ENCODE results near the gene VWA5B2. TPM values are rescaled to one million over a fixed set of nuclear protein-coding genes. Genes with fewer than 3 reads are reported as not detected.
A peak's percentile ranks its signal among the peaks of the same experiment; 100 is the strongest.

The VWA5B2 gene
- total and polyA plus RNA-seq, 9 of the 15 experiments (the other 6 are each of a cell fraction or from before 2014, with no cell fraction given), result 0.04 TPM; not detected in 8

DNA sequence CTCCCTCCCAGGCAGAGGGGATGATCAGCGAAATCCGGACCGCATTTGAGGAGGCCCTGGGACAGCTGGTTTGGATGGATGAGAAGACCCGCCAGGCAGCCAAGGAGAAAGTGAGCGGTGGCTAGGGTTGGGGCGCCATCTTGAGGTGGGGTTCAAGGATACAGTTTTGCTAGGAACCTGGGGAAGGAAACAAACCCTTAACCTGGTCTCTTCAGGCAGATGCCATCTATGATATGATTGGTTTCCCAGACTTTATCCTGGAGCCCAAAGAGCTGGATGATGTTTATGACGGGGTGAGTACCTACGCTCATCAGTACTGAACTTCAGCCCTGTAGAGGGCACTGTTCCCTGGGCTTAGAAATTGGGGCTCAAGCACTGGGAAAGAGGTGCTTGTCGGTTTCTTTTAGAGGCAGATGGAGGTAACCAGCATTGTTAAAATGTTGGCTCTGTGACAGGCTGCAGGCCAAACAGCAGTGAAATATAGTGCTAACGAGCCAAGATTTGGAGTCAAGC, 60.1 kb downstream of the VWA5B2 start (continued):
- no peak for TF ChIP-seq KDM5B (IDR thresholded peaks at IDR 0.05; ENCODE audit: insufficient replicate concordance, low read depth, low read length)
- no peak for TF ChIP-seq ZNF143 (CRISPR knock-in tag; IDR thresholded peaks at IDR 0.05)
- peak; percentile 72 for TF ChIP-seq SMC3 (conservative IDR thresholded peaks at IDR 0.05; ENCODE audit: insufficient read depth, low read depth, low read length)
- TF ChIP-seq ZKSCAN3 (CRISPR knock-in tag; IDR thresholded peaks at IDR 0.05), result no peak
- no peak for TF ChIP-seq RCOR1 (IDR thresholded peaks at IDR 0.05; ENCODE audit: borderline replicate concordance in 1 of 2, low read depth in 2 of 2, low read length in 2 of 2)
- no peak for TF ChIP-seq ETS2 (tag; IDR thresholded peaks at IDR 0.05; ENCODE audit: borderline replicate concordance, poor library complexity, severe bottlenecking)
- no peak for TF ChIP-seq SMAD1 (IDR thresholded peaks at IDR 0.05; ENCODE audit: low read depth, low read length, partially characterized antibody)
- TF ChIP-seq, protein P1, sequence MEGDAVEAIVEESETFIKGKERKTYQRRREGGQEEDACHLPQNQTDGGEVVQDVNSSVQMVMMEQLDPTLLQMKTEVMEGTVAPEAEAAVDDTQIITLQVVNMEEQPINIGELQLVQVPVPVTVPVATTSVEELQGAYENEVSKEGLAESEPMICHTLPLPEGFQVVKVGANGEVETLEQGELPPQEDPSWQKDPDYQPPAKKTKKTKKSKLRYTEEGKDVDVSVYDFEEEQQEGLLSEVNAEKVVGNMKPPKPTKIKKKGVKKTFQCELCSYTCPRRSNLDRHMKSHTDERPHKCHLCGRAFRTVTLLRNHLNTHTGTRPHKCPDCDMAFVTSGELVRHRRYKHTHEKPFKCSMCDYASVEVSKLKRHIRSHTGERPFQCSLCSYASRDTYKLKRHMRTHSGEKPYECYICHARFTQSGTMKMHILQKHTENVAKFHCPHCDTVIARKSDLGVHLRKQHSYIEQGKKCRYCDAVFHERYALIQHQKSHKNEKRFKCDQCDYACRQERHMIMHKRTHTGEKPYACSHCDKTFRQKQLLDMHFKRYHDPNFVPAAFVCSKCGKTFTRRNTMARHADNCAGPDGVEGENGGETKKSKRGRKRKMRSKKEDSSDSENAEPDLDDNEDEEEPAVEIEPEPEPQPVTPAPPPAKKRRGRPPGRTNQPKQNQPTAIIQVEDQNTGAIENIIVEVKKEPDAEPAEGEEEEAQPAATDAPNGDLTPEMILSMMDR (IDR thresholded peaks at IDR 0.05 in 2 of 3, conservative IDR thresholded peaks at IDR 0.05 in 1 of 3; ENCODE audit: insufficient read depth in 2 of 3, low read depth in 1 of 3, low read length in 3 of 3), result peak; percentile 84 to 92 (median 84)
- no peak for TF ChIP-seq NFIX (CRISPR knock-in tag; IDR thresholded peaks at IDR 0.05; ENCODE audit: low read depth)
- no peak for TF ChIP-seq DMBX1 (CRISPR knock-in tag; IDR thresholded peaks at IDR 0.05; ENCODE audit: borderline replicate concordance)
- no peak for TF ChIP-seq U2AF1 (optimal IDR thresholded peaks at IDR 0.05; ENCODE audit: low read depth, low read length)
- no peak for TF ChIP-seq MTA2 (IDR thresholded peaks at IDR 0.05; ENCODE audit: low read depth)
- TF ChIP-seq XRCC5 (IDR thresholded peaks at IDR 0.05; ENCODE audit: low read depth, low read length), result 0 out of 2 replicates have a peak, but pooled peaks have one; percentile 54

All from K562 (cell line).